OCI-LY7 (cell line): ENCODE measurements around the gene PPP2R1A. TPM values are rescaled to one million over a fixed set of nuclear protein-coding genes. Genes with fewer than 3 reads are reported as not detected.
A peak's percentile ranks its signal among the peaks of the same experiment; 100 is the strongest.

Experiments used
- BruUV-seq: library from RNA; stranded (reverse); fragments of 400-500 nt; replicated peaks from 2 replicates; lab custom pipeline; 2021; lab: Mats Ljungman, UMichigan
- CTCF ChIA-PET: fragments of 300-600 bp; sonication (Branson Sonifier 250); formaldehyde crosslinking; loops from one replicate; lab custom pipeline; 2022; ENCODE audit warnings: antibody characterized with exemption; ENCODE audit not compliant: unreplicated experiment; lab: Charles Lee
- POLR2A ChIA-PET: fragments of 300-600 bp; sonication (Branson Sonifier 250); formaldehyde crosslinking; loops from one replicate; lab custom pipeline; 2022; ENCODE audit warnings: antibody characterized with exemption; lab: Charles Lee
- DNase-seq: peaks from one replicate; pipeline ENCODE4 v3.0.0-alpha.2; 2015; ENCODE audit warnings: low spot score
- H2AFZ ChIP-seq: fragments of 200-600 bp; sonication (generic), shearing (Covaris generic); 2 replicates; pipeline ENCODE4 v1.6.1; 2014; ENCODE audit warnings: mild to moderate bottlenecking, antibody characterized with exemption, low read length, moderate library complexity
- H3K27ac ChIP-seq: fragments of 200-600 bp; sonication (generic); 2 replicates; pipeline ENCODE4 v1.5.1; 2014; ENCODE audit warnings: mixed run types, low read depth, mild to moderate bottlenecking, moderate library complexity, low read length, inconsistent platforms; ENCODE audit not compliant: poor library complexity, severe bottlenecking
- H3K36me3 ChIP-seq: fragments of 200-600 bp; sonication (generic); 2 replicates; pipeline ENCODE4 v1.6.1; 2014; ENCODE audit warnings: mild to moderate bottlenecking, antibody characterized with exemption, low read length, moderate library complexity, mixed read lengths; ENCODE audit not compliant: insufficient read depth
- H3K4me1 ChIP-seq: fragments of 200-600 bp; sonication (generic); 2 replicates; pipeline ENCODE4 v1.5.1; 2014; ENCODE audit warnings: mild to moderate bottlenecking, low read length; ENCODE audit not compliant: insufficient read depth, poor library complexity, severe bottlenecking
- H3K4me2 ChIP-seq: fragments of 200-600 bp; sonication (generic); 2 replicates; pipeline ENCODE4 v1.6.1; 2014; ENCODE audit warnings: mild to moderate bottlenecking, low read length
- H3K4me3 ChIP-seq: fragments of 200-600 bp; sonication (generic); 2 replicates; pipeline ENCODE4 v1.5.1; 2014; ENCODE audit warnings: mild to moderate bottlenecking, low read depth, low read length; ENCODE audit not compliant: poor library complexity, severe bottlenecking
- H3K79me2 ChIP-seq: fragments of 200-600 bp; sonication (generic); 2 replicates; pipeline ENCODE4 v1.6.1; 2016; ENCODE audit warnings: low read depth, mild to moderate bottlenecking, low read length, moderate library complexity, mixed read lengths; ENCODE audit not compliant: insufficient read depth
- H3K9me2 ChIP-seq: fragments of 200-600 bp; sonication (generic); 2 replicates; pipeline ENCODE4 v1.6.1; 2016; ENCODE audit warnings: mild to moderate bottlenecking, low read length, mixed read lengths; ENCODE audit not compliant: insufficient read depth
- H3K9me3 ChIP-seq: fragments of 200-600 bp; sonication (generic); 2 replicates; pipeline ENCODE4 v1.6.1; 2014; ENCODE audit warnings: mild to moderate bottlenecking, mixed run types, low read length, mixed read lengths
- H4K20me1 ChIP-seq: fragments of 200-600 bp; sonication (generic); 2 replicates; pipeline ENCODE4 v1.6.1; 2014; ENCODE audit warnings: mild to moderate bottlenecking, antibody characterized with exemption, low read length, moderate library complexity, mixed read lengths; ENCODE audit not compliant: insufficient read depth
- EZH2phosphoT487 ChIP-seq: fragments of 200-600 bp; sonication (generic); IDR thresholded peaks from 2 replicates; pipeline ENCODE4 v1.6.1; 2018; ENCODE audit warnings: low read depth, borderline replicate concordance, mild to moderate bottlenecking, mixed run types, antibody characterized with exemption, low read length, moderate library complexity, mixed read lengths
- intact Hi-C: fragments of 100-400 bp; cut with micrococcal nuclease; formaldehyde crosslinking; loops from one replicate; pipeline ENCODE4 v1.10.0; 2022; ENCODE audit not compliant: unreplicated experiment
- total RNA-seq, 2 experiments: library from RNA; depleted of rRNA in 1 of 2; stranded (reverse); fragments of >200 nt in 1 of 2; shearing (Covaris generic) in 1 of 2; gene quantifications; 2 replicates each; pipeline ENCODE4 v1.2.3, GENCODE V29; 2014 to 2022
- TF ChIP-seq, protein P1 (sequence below): fragments of 200-600 bp; sonication (generic); conservative IDR thresholded peaks from 2 replicates; pipeline ENCODE4 v1.5.1; 2014; ENCODE audit warnings: mild to moderate bottlenecking, antibody characterized with exemption, low read length, moderate library complexity, mixed read lengths

Gene PPP2R1A
- total RNA-seq, 2 experiments from 2014 or later: 154 to 207 TPM

DNA sequence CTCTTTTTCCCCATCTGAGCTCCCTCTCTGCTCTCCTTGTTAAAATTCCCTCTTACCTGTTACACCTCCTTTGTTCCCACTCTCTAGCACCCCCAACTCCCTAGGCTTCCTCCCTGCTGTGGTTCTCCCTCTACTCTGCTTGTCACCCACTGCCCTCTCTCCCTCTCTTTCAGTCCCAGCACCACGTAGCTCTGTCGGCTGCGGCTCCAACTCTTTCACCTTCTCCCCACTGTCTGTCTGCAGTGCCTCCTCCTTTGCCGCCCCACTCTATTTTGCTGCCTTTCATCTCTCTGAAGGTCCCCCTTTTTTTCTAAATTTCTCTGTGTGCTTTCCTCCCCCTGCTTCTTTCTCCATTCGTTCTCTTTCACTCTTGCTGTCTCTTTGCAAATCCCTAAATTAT is 19.5 kb upstream of the PPP2R1A start:
- no peak overlapping the region for H2AFZ ChIP-seq

DNA sequence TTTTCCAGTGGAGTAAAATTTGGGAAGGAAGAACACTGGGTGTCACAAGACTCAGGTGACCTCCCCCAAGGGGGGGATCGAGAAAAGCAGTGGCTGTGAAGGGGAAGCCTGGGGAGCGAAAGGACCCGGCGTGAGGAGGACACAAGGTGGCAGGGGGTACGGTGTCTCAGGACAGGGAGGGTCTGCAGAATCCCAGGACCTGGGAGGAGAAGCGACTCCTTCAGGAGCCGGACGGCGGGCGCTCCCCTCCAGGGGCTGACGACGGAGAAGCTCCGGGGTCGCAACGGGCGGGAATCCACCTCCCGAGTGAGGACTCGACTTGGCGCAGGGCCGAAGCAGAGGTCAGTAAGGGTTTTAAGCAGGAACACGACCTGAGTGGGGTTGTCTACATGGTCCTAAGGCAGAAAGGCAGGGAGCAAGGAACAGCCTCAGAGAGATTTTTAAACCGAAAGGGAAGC is 19.0 kb upstream of the PPP2R1A start:
- ChIA-PET CTCF (interaction anchor here (0.7 kb wide), 1 partner anchor 10 kb away, joined by 4 read pairs; no protein-coding TSS in a partner anchor), POLR2A (no interaction called here)
- Histone ChIP-seq H3K9me2 (no peaks in the 10 kb centered on the region), H3K9me3 (no peaks in the 10 kb centered on the region), H3K27ac (peak overlapping the region; percentile 39), H3K4me1 (peaks cover 17% of the 10 kb centered on the region), H3K4me3 (peak overlapping the region; percentile 84), H2AFZ (peak overlapping the region; percentile 89), H3K4me2 (peak overlapping the region; percentile 86), H3K36me3 (peaks cover 40% of the 10 kb centered on the region), H3K79me2 (peaks cover 4% of the 10 kb centered on the region; the same call in 1 of the 2 replicates), H4K20me1 (no peaks in the 10 kb centered on the region)
- intact Hi-C loops: no loop called here
- no peak for TF ChIP-seq EZH2phosphoT487
- TF ChIP-seq, protein P1, sequence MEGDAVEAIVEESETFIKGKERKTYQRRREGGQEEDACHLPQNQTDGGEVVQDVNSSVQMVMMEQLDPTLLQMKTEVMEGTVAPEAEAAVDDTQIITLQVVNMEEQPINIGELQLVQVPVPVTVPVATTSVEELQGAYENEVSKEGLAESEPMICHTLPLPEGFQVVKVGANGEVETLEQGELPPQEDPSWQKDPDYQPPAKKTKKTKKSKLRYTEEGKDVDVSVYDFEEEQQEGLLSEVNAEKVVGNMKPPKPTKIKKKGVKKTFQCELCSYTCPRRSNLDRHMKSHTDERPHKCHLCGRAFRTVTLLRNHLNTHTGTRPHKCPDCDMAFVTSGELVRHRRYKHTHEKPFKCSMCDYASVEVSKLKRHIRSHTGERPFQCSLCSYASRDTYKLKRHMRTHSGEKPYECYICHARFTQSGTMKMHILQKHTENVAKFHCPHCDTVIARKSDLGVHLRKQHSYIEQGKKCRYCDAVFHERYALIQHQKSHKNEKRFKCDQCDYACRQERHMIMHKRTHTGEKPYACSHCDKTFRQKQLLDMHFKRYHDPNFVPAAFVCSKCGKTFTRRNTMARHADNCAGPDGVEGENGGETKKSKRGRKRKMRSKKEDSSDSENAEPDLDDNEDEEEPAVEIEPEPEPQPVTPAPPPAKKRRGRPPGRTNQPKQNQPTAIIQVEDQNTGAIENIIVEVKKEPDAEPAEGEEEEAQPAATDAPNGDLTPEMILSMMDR: no peak
- DNase-seq: no peak
- TSS peak; percentile 77 for BruUV-seq

More for the DNA sequence above, 19.5 kb upstream of the PPP2R1A start:
- peak overlapping the region; percentile 86 for H3K4me2 ChIP-seq
- no peak overlapping the region for H3K27ac ChIP-seq
- intact Hi-C loops: no loop called here
- no peaks in the 10 kb centered on the region for H3K9me2 ChIP-seq
- peaks cover 4% of the 10 kb centered on the region; the same call in 1 of the 2 replicates for H3K79me2 ChIP-seq
- BruUV-seq: no TSS peak
- no peak for DNase-seq
- H3K4me1 ChIP-seq: peaks cover 17% of the 10 kb centered on the region
- POLR2A ChIA-PET: no interaction called here
- peaks cover 46% of the 10 kb centered on the region for H3K36me3 ChIP-seq
- TF ChIP-seq EZH2phosphoT487: no peak
- TF ChIP-seq, protein P1: no peak
- H3K4me3 ChIP-seq: peak overlapping the region; percentile 84
- no peaks in the 10 kb centered on the region for H3K9me3 ChIP-seq
- no peaks in the 10 kb centered on the region for H4K20me1 ChIP-seq
- CTCF ChIA-PET: no interaction called here
